Fibroblast of villous mesenchyme (primary cell): ENCODE results near the gene WRAP73. TPM values are rescaled to one million over a fixed set of nuclear protein-coding genes. Genes with fewer than 3 reads are reported as not detected.
A peak's percentile ranks its signal among the peaks of the same experiment; 100 is the strongest.

Experiments
- DNase-seq: peaks from one replicate; pipeline ENCODE4 v3.0.0-alpha.2; 2010; ENCODE audit warnings: low read depth
- H3K4me3 ChIP-seq: 2 replicates; pipeline ENCODE4 v1.5.1; 2011; ENCODE audit warnings: low read depth, mild to moderate bottlenecking, low read length
- CTCF ChIP-seq: IDR thresholded peaks from 2 replicates; pipeline ENCODE4 v1.5.1; 2012; ENCODE audit warnings: low read depth, mild to moderate bottlenecking, low read length; ENCODE audit not compliant: insufficient read depth
- total RNA-seq: library from RNA; depleted of rRNA; stranded (reverse); fragments of >200 nt; gene quantifications from 2 replicates; pipeline ENCODE4 v1.2.3, GENCODE V29; 2012

The WRAP73 gene
- total RNA-seq, 1 donor = 12.5 TPM

- DNase-seq = no peak
- H3K4me3 ChIP-seq = no peak overlapping the region
- no peak for TF ChIP-seq CTCF
These were observed 31.4 kb downstream of the WRAP73 start for GRCh38 chr1:3618531-3618880.

GRCh38 chr1:3617806-3618345, 32.0 kb downstream of the WRAP73 start:
- no peak for DNase-seq
- H3K4me3 ChIP-seq = no peak overlapping the region
- TF ChIP-seq CTCF = no peak

GRCh38 chr1:3616861-3617260, 33.0 kb downstream of the WRAP73 start:
- H3K4me3 ChIP-seq = no peak overlapping the region
- no peak for DNase-seq
- no peak for TF ChIP-seq CTCF

- TF ChIP-seq CTCF = peak; percentile 70
- no peak overlapping the region for H3K4me3 ChIP-seq
- DNase-seq = peak; percentile 13
These were observed 34.9 kb downstream of the WRAP73 start for GRCh38 chr1:3614755-3615742.

GRCh38 chr1:3612123-3612522, 37.8 kb downstream of the WRAP73 start:
- no peak for TF ChIP-seq CTCF
- peak overlapping the region; percentile 48 for H3K4me3 ChIP-seq
- DNase-seq = no peak

GRCh38 chr1:3611170-3612019, 38.5 kb downstream of the WRAP73 start, which contains the start of gene MEGF6:
MEGF6 (minus strand) TSS chr1:3611508; CDS start chr1:3611268, 240 bp downstream.
- peak; percentile 36 for DNase-seq
- peak within 1 kb of the TSS; percentile 48 for H3K4me3 ChIP-seq
- TF ChIP-seq CTCF = no peak
